ENCODE data around the gene LCN15.

DNA sequence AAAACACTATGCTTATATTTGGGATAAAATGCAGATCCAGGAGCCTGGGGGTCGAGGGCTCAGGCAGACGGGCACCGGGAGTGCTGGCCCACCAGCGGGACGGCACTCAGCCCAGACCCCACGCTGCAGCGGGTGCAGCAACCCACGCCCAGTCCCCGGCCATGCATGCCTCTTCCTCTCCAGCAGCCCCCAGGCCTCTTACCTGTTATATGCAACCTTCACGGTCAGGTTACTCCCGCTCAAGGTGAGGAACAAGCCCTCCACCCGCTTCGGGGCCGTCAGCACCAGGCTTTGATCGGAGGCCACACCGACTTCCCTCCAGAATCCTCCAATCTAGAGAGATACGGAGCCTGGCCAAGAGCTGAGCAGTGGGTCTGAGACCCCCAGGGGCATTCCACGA lies 7.5 kb downstream of the LCN15 start:
- TF ChIP-seq POLR2A (IDR thresholded peaks at IDR 0.05; ENCODE audit: low read length) (no peak), GATA1 (IDR thresholded peaks at IDR 0.05; ENCODE audit: low read depth, low read length) (no peak)

Measured in erythroblast (primary cell).